Fibroblast of the aortic adventitia (primary cell): ENCODE results near the gene SEC62. TPM values are rescaled to one million over a fixed set of nuclear protein-coding genes. Genes with fewer than 3 reads are reported as not detected.
"Not testable (repeated sequence)": the region's sequence is repeated elsewhere in the genome, so short reads cannot be mapped to it uniquely, and the experiment has no call there.

ENCODE experiments used
- DNase-seq: peaks from one replicate; pipeline ENCODE4 v3.0.0-alpha.2; 2010; ENCODE audit warnings: low read depth
- H3K4me3 ChIP-seq: 2 replicates; pipeline ENCODE4 v1.5.1; 2011; ENCODE audit warnings: low read depth, mild to moderate bottlenecking, control low read depth, low read length, moderate library complexity
- CTCF ChIP-seq: IDR thresholded peaks from 2 replicates; pipeline ENCODE4 v1.5.1; 2011; ENCODE audit warnings: mild to moderate bottlenecking, low read length, control low read depth, inconsistent platforms; ENCODE audit not compliant: insufficient read depth
- total RNA-seq: library from RNA; depleted of rRNA; stranded (reverse); fragments of >200 nt; gene quantifications from 2 replicates; pipeline ENCODE4 v1.2.3, GENCODE V29; 2012; ENCODE audit warnings: low replicate concordance

Gene SEC62
- total RNA-seq, 1 donor: 52.3 TPM

- TF ChIP-seq CTCF: no peak
- DNase-seq: no peak
- no peak overlapping the region for H3K4me3 ChIP-seq
Measured at GRCh38 chr3:170012683-170013400, 46.2 kb downstream of the SEC62 start.

GRCh38 chr3:170016057-170016456, 49.5 kb downstream of the SEC62 start:
- no peak overlapping the region for H3K4me3 ChIP-seq
- TF ChIP-seq CTCF: no peak
- DNase-seq: no peak

- DNase-seq: not testable (repeated sequence)
Measured at GRCh38 chr3:170019306-170019705, 52.7 kb downstream of the SEC62 start.

GRCh38 chr3:170021083-170021482, 54.5 kb downstream of the SEC62 start:
- H3K4me3 ChIP-seq: no peak overlapping the region
- DNase-seq: no peak
- peak; percentile 13 for TF ChIP-seq CTCF

More at GRCh38 chr3:170019306-170019705, 52.7 kb downstream of the SEC62 start:
- not testable (repeated sequence) for H3K4me3 ChIP-seq

- H3K4me3 ChIP-seq: no peak overlapping the region
- no peak for TF ChIP-seq CTCF
- DNase-seq: no peak
Measured at GRCh38 chr3:170022336-170022735, 55.7 kb downstream of the SEC62 start.

GRCh38 chr3:170023165-170023564, 56.6 kb downstream of the SEC62 start:
- no peak for TF ChIP-seq CTCF
- no peak overlapping the region for H3K4me3 ChIP-seq
- no peak for DNase-seq

GRCh38 chr3:170024581-170024980, 58.0 kb downstream of the SEC62 start:
- H3K4me3 ChIP-seq: no peak overlapping the region
- no peak for DNase-seq
- no peak for TF ChIP-seq CTCF
